Measurements from ENCODE around the gene RPS19.
"Not testable (repeated sequence)": the region's sequence is repeated elsewhere in the genome, so short reads cannot be mapped to it uniquely, and the experiment has no call there.

The RPS19 gene

DNA sequence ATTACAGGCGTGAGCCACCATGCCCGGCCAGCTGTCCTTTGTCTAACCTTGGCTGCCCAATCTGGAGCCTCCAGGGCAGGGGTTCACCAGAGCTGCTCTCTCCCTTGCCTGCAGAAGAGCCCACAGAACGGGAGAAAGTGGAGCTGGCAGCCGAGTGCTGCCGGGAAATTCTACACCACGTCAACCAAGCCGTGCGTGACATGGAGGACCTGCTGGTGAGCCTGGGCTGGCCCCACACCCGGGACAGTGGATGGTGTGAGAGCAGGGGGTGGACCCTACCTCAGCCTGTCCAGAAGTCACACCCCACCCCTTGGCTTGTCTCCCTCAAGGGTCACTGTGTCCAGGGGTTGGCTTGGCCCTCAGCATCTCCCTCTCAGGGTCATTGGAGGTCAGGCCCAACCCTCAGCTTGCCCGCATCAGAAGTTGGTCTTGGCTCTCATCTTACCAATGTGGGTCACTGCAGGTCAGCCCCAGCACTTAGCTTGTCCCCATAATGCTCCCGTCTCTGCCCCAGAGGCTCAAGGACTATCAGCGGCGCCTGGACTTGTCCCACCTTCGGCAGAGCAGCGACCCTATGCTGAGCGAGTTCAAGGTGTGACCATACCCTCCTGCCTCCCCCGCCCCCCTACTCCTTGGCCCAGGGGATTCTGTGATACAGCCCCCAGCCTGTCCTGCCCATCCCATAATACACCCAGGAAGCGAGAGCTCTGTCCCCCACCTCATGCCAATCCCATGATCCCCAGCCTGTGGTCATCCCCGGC, 43.3 kb downstream of the RPS19 start:
- no peak for DNase-seq

DNA sequence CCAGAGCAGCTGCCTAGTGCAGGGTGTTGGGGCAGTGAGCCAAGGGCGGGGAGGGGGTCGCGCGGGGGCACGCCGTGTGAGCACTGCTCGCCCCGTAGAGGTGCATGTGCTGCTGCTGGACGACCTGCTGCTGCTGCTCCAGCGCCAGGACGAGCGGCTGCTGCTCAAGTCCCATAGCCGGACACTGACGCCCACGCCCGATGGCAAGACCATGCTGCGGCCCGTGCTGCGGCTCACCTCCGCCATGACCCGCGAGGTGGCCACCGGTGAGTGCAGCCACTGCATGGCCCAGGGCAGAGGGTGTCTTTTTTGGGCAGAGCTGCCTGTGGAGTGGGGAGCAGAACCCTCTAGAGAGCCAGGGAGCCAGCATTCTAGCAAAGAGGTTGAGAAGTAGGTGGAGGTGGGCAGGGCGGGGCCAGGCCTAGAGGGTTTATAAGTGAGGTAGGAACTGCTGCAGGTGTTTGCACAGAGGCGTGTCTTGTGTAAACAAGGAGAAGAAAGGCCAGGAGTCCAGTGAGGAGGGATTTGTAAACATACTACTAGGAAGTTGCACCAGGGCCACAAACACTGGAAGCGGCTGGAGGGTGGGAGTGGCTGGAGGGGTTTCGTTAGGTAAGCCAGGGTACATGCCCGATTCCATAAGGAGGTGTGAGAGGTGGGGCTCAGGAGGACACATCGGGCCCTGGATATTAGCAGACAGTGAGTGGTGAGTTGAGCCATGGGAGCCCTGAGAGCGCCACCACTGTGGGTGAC, 44.2 kb downstream of the RPS19 start:
- DNase-seq: no peak

DNA sequence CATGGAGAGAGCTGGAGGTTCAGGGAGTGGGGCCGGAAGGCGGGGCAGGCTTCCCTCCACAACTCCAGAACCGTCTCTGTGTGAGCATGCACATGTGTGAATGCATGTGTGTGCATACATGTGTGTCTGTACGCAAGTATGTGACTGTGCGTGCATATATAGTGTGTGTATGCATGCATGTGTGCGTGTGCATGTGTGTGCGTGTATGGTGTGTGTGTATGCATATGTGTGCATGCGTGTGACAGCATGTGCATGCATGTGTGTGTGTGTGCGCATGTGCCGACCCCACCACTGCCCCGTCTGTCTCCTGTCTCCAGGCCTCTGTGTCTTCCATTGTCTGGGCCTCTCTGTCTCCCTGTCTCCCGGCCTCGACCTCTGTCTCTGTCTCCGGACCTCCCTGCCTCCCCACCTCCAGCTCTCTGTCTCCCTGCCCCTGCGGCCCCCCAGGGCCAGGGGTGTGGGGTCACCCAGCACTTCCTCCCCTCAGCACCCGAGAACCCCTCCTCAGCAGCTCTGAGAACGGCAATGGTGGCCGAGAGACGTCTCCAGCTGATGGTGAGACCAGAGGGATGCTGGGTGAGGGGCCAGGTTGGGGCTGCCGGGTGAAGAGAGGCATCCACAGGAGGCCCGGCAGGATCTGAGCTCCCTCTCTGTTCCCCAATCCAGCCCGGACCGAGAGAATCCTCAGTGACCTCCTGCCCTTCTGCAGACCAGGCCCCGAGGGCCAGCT, 45.4 kb downstream of the RPS19 start:
- DNase-seq: no peak

DNA sequence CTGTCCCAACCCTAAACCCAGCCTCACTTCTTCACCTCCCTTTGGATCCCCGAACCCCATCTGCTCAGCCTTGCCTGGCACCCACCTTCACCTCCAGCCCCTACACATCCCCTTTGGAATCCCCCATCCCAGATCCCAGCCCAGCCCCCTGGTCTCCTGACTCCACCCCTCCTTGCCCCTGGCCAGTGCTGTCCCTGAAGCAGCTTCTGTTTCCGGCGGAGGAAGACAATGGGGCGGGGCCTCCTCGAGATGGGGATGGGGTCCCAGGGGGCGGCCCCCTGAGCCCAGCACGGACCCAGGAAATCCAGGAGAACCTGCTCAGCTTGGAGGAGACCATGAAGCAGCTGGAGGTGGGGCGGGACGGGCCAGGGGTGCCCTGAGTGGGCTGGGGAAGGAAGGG, 46.2 kb downstream of the RPS19 start:
- DNase-seq: no peak

DNA sequence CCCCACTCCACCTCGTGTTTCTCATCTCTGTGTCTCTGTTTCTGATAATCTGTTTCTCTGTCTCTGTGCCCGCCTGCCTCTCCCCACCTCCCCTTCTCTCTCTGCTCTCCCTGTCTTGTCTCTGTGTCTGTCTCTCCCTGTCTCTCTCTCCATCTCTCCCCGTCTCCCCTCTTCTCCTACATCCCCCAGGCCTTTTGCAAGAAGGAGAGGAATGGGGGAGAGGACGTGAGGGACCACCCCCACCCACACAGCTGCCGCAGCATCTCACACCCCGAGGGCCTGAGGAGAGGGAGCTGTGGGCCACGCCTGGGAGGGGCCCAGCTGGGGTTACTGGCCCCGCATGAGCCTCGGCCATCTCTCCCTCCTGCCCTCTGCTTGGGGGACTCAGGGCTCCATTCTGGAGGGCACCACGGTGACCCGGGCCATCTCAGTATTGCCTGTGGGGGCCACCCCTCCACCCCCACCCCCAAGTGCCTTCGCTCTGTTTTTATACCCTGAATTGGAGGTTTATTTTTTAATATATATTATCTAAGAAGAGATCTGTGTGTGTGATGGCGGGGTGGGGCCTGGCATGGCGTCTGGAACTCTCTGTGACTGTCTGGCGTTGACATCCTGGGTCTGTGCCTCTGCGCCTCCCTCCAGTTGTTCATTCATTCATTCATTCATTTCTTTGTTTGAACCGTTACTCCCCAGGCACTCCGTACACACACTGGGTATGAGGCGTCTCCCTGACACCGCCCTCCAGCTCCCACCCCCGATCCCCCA, 47.0 kb downstream of the RPS19 start:
- no peak for DNase-seq

DNA sequence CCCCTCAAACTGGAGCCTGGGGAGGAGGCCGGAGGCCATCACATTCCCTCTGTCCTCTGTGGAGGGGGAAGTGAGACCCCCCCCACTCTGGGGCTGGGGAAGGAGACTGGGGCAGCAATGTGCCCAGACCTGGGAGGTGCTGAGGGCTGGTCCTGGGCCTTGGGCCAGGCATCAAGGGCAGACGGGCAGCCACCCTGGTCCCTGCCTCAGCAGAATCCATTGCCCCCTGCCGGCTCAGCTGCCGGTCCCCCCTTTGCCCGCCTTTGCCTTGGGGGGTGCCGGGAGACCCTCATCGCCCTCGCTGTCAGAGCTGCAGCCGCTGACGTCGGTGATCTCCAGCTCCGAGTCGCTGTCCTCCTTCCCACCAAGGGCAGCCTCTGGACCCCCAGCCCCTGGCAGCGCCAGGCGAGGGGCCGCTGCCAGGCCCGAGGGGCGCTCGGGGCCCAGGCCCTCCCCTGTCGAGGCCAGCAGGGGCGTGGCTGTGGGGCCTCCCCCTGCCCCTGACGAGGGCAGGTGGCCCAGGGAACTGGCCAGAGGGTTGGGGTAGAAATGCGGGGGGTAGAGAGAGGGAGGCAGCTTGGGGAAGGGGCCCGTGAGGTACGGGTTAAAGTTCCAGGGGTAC, 48.0 kb downstream of the RPS19 start:
- DNase-seq: no peak

DNA sequence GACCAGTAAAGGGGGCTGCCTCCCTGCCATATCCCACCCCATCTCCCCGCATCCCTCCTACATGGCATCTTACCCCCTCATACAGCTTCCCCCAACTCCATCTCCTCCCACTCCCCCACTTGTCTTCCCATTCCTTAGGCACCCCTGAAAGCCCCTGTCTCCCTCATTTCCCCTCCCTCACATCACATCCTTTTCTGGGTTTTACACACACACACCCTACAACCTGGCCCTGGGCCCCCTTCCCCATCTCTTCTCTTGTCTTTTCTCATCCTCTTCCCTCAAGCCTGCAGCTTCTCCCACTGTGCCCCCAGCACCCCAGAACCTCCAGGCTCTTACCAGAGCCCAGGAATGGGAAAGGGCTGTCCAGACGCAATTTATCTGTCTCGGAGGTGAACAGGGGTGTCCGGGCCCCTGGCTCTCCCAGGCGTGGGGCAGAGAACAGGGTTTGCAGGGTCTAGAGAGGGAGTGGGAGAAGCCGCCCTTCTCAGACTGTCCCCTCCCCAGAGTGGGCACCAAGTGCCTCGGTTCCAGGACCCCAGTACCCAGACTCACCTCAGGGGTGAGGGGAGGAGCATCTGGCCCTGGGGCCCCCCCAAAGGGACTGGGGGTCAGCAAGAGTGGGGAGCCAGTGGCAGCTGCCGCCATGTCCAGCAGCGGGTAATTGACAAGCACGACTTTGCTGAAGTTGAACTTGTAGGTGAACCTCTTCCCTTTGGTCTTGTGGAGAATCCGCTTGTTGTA, 48.8 kb downstream of the RPS19 start:
- DNase-seq: no peak

DNA sequence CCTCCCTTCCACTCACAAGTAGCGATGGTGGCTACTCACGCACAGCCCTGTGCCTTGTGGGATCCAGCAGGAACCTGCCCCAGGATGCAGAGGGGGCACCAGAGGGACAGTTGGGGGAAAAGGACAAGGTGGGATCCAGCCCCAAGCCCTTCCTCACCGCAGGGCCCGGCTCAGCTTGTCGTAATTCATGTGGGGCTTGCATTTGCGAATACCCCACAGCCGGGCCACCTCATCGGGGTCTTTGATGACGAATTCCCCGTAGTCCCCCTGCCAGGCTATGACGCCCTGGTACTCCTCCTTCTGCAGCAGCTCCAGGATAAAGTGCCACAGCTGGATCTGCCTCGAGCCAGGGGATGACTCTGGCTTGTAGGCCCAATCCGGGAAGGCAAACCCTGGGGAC, 49.7 kb downstream of the RPS19 start:
- DNase-seq: no peak

DNA sequence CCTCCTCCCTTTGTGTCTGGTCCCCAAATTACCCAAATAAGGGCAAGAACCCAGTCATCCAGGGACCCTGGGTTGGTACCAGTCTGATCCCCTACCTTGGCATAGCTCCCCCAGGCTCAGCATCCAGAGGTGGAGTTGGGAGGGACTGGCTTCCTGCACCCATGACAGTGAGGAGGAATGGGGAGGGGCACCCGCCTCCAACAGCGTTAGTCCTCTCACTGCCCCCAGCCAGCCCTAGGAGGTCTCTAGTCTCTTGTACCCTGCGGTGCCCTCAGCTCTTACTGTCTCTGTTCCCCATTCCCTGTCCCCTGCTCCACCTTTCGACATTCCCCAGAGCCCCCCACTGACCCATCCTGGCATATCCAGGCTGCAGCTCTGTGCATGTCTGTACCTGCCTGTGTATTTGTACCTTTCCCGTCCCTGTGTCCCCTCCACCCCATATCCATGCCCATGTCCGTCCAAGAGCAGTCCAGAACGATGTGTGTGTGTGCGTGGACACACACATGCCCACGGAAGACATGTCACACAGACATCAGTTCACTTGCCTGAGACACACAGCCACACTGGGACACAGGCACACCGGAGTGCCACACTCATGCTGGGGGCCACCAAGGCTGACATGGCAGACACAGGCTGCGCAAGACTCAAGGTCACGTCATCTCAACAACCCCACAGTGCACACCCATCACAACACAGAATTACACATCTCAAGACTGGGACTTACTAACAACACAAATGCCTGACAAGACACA, 50.4 kb downstream of the RPS19 start:
- DNase-seq: no peak

DNA sequence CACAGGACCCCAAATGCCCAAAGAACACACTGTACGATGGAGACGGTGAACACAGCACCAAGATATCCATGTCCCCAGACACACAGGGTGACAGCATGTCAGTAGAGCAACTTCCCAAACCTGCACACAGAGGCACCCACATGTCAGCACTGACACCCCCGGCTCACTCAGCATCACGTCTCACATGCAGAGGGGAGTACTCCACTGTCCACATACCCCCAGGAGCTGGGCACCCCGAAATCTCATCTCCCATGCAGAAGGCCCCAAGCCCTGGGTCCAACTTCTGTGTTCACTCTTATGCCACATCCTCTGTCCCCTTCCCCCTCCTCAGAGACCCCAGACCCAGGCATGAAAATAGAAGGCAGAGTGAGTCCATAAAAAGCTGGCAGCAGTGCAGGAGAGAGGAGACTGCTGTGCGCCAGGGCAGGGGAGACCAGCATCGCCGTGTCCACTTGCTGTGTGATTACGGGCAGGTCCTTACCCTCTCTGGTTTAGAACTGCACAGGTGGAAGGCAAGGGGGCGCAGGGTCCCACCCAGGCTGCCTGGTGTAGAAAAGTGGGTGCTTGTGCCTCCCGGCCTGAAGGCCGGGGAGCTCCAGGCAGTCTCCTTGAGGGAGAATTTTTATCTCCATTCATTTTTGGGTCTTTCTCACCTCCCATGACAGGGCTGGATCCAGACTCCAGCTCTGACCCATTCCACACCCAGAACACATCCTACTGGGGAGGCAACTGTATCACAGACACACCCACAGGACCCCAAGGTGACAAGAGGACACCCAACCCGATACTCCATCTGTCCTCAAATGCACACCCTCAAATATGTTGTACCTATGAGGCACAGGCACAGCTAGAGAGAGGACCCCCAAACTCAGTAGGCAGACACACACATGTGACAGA, 51.2 kb downstream of the RPS19 start:
- DNase-seq: no peak

DNA sequence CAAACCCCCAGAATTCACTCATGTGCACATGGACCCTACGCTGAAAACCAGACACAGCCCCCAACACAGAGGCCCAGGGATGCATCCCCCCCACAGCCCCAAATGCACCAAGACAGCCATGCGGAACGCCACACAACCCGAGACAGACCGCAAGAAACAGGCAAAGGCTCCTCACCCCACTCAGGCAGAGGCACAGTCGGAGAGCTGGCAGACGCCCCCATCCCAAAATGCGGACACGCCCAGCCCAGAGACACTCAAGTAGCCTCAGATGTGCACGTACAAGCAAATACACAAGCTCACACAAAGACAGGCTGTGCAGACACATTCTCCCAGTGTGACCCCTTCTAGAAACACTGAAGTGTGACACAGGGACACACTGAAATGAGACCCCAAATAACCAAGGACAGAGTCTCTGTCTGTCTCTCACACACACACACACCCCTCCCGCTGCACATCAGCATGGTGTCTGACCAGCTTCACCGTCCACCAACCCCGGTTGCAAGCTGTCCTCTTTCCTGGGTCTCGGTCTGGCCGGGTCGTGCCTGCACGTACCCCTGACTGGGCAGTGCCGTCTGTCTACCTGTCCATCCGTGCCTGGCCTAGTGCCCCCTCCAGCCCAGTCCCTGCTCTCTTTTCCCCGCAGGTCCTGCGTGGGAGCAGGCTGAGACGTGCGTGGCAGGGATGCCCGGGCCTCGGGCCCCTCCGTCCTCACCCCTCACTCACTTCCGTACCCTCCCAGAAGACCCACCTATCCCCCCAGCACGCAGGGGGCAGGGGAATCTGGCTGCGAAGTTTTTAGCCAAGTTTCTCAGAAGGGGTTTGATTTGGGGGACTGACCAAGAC, 52.1 kb downstream of the RPS19 start:
- DNase-seq: peak; percentile 27

DNA sequence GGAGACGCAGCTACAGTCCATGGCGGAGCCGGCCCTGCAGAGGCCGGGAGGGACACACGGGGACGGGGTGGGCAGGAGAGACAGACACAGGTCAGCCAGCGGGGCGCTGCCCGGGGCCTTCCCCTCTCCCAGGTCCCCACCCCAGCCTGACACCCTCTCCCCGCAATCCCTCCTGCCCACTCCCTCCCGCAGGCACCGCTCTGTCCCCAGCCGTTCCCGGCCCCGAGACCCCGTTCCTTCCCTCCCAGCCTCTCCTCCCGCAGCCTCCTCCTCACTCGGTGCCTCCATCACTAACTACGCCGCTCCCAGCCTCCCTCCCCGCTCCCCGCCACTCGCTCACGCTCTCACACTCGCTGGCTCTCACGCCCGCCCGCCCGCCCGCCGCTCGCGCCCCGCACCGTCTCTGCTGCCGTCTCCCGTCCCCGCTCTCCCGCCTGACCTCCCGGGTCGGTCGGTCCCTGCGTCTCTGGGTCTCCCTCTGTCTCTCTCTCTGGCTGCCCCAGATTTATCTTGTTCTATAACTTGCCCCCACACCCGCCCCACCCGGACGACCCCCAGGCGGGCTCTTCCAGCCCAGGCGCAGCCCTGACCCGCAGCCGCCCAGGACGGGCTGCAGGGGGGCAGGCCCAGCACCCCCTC, 53.0 kb downstream of the RPS19 start:
- peak; percentile 42 for DNase-seq

DNA sequence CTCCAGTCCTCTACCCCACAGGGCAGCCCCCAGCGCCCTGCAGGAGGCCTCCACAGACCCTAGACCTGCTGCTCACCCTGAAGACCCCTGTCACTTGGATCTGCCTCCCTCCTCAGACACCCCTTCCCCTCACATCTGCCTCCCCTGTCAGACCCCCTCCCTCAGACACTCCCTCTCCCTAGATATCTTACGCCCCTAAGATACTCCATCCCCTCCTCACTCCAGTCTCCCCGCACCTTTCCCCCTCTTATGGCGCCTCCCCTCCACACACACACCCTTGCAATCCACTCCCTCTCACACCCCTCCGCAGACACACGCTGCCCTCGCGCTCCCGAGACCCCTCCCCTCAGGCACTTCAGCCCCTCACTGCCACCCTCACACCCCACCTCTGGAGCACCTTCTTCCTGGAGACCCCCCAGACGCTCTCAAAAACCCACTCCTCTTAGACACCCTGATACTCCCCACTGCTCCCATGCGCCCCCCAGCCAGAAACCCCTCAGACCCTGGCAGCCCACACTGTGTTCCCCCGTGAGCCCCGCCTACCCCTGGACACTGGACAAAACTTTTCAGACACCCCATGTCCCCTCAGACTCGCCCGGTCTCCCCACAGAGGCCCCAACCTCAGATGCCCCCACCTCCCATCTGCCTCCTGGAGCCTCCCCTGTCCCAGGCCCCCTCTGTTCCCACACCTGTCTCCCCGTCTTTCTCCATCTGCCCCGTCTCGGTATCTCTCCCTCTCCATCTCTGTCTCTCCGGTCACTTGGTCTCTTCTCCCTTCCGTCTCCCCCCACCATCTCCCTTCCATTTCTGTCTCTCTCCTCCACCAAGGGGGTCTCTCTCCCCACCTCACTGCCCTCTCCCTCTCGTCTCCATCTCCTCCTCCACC, 53.7 kb downstream of the RPS19 start:
- DNase-seq: no peak

DNA sequence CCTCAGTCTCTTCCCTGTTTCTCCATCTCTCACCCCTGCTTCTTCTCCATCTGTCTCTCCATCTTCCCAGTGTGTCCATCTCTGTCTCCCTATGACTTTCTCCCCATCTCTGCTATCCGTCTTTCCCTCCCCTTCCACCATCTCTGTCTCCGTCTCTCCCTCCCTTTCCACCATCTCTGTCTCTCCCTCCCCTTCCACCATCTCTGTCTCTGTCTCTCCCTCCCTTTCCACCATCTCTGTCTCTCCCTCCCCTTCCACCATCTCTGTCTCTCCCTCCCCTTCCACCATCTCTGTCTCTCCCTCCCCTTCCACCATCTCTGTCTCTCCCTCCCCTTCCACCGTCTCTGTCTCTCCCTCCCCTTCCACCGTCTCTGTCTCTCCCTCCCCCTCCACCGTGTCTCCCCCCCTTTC, 54.4 kb downstream of the RPS19 start:
- not testable (repeated sequence) for DNase-seq

DNA sequence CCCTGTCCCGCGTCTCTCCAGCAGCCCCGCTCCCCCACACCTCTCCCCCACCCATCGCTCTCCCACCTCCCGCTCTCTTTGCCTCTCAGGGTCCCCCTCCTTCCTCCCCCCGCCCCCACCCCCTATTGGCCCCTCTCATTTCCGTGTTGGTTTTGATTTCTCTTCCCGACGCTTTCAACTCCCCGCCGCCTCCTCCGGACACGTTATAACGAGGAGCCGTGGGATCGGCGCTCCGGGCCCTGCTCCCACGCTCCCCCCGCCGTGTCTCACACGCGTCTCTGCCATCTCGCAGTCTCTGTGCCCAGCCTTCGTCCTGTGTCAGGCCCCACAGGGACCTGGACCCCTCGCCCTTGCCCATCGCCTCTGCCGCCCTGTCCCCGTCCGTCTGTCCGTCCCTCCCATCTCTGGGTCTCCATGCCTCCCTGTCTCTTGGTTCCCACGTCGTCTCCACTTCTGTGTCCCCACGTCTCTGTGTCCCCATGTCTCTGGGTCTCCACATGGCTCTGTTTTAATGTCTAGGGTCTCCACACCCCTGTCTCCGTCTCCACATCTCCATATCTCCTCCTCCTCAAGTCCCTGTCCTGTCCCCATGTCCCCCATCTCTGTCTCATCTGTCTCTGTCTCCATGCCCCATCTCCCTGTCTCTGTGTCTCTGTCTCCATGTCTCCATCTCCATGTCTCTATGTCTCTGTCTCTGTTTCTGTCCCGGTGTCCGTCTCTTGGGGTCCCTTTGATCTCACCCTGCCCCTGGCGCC, 55.1 kb downstream of the RPS19 start:
- peak; percentile 34 for DNase-seq

DNA sequence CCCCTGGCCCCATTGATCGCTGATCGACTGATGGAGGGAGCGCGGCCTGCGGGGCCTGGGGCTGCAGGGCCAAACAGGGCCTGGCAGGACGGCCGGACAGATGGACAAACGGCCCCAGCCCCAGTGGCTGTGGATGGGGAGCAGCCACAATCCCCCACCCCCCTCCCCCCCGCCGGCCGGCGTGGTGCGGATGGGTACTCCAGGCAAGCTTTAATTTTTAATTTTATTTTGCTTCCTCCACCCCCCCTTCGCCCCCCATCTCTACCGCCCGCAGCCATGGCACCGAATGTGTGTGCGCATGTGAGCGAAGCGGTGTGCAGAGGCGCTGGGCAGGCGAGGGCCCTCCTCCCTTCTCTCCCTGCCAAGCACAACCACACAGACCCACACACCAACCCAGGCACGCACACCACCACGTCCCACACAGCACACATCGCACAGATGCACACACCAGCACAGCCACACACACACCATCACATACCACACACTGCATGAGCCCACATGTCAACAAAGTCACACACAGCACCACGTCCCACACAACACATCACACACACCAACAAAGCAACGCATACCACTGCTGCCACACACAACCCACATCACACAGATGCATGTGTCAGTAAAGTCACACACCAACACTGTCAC, 55.8 kb downstream of the RPS19 start:
- DNase-seq: no peak

Measured in retina (tissue), 1 donor.